ENCODE results near the gene FBXL17. TPM values are rescaled to one million over a fixed set of nuclear protein-coding genes. Genes with fewer than 3 reads are reported as not detected.

FBXL17 gene
- total RNA-seq, 2 donors from 2014 or later: 14.1 to 22.8 TPM

DNA sequence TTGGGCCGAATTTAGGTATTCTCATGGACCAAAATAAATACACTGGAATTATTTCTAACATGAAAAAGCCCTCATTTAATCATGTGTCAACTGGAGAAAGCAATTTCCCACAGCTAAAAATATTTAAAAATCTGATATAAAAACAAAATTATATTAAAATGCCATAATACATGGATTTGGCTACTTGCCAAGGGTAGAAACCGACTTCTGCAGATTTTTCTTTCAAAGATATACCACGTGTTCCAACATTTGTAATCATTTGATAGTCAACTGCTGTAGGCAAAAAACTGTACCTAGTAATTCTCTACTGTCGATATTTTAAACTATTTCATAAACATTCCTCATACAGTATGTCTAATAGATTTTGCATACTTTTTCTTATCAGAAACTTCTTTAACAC, 237.6 kb downstream of the FBXL17 start:
- DNase-seq: no peak
- no peak overlapping the region for H3K9ac ChIP-seq (ENCODE audit: low read depth in 2 of 2, low read length in 2 of 2)
- H3K4me1 ChIP-seq: no peaks in the 10 kb centered on the region
- H3K27me3 ChIP-seq: no peaks in the 10 kb centered on the region
- intact Hi-C loops (cut with DNase I): no loop called here
- no peak overlapping the region for H3K27ac ChIP-seq
- TF ChIP-seq, protein P1, sequence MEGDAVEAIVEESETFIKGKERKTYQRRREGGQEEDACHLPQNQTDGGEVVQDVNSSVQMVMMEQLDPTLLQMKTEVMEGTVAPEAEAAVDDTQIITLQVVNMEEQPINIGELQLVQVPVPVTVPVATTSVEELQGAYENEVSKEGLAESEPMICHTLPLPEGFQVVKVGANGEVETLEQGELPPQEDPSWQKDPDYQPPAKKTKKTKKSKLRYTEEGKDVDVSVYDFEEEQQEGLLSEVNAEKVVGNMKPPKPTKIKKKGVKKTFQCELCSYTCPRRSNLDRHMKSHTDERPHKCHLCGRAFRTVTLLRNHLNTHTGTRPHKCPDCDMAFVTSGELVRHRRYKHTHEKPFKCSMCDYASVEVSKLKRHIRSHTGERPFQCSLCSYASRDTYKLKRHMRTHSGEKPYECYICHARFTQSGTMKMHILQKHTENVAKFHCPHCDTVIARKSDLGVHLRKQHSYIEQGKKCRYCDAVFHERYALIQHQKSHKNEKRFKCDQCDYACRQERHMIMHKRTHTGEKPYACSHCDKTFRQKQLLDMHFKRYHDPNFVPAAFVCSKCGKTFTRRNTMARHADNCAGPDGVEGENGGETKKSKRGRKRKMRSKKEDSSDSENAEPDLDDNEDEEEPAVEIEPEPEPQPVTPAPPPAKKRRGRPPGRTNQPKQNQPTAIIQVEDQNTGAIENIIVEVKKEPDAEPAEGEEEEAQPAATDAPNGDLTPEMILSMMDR (IDR thresholded peaks at IDR 0.05): no peak
- H3K4me3 ChIP-seq: no peak overlapping the region
- no peaks in the 10 kb centered on the region for H3K36me3 ChIP-seq
- H3K9me3 ChIP-seq: no peaks in the 10 kb centered on the region

DNA sequence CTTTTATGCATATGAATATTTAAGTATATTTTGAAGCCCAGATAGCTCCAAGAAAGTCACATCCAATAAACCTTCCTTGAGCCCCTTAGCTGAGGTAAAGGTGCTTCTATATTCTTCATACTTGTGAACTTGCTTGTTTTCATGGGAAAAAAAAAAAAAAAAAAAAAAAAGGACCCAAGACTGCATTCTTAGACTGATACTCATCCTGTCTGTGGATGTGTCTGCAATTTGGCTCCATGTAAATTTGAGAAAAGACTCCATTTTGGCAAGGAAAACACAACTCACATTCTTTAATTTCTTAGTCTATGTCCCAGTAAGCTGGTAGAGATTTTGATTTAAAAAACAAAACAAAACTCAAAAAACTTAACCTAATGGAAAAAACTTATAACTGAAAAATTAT, 238.3 kb downstream of the FBXL17 start:
- no peaks in the 10 kb centered on the region for H3K9me3 ChIP-seq
- H3K9ac ChIP-seq (ENCODE audit: low read depth in 2 of 2, low read length in 2 of 2): no peak overlapping the region
- no peaks in the 10 kb centered on the region for H3K27me3 ChIP-seq
- H3K4me1 ChIP-seq: no peaks in the 10 kb centered on the region
- H3K36me3 ChIP-seq: no peaks in the 10 kb centered on the region
- TF ChIP-seq, protein P1 (IDR thresholded peaks at IDR 0.05): no peak
- no peak for DNase-seq
- intact Hi-C loops (cut with DNase I): no loop called here
- H3K4me3 ChIP-seq: no peak overlapping the region
- H3K27ac ChIP-seq: no peak overlapping the region

DNA sequence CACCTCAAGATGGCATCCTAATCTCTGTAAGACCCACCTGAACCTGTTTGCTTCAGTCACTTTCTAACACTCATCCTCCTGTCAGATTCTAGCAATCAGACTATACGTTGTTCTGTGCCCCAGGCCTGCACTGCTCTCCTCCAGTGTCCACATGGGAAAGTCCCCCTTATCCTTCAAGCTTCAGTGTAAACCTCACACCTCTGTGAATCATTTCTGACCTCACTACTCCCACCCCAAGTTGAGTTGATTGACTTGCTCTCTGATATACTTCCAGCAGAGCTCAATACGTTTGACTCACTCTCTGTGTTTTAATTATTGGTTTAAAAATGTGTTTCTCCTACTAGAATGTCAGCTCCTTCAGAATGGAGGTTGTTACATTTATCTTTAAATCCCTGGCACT, 240.2 kb downstream of the FBXL17 start:
- TF ChIP-seq, protein P1 (IDR thresholded peaks at IDR 0.05): no peak
- DNase-seq: no peak
- H3K27me3 ChIP-seq: no peaks in the 10 kb centered on the region
- H3K4me3 ChIP-seq: no peak overlapping the region
- no peaks in the 10 kb centered on the region for H3K36me3 ChIP-seq
- H3K9ac ChIP-seq (ENCODE audit: low read depth in 2 of 2, low read length in 2 of 2): no peak overlapping the region
- intact Hi-C loops (cut with DNase I): no loop called here
- H3K9me3 ChIP-seq: no peaks in the 10 kb centered on the region
- no peaks in the 10 kb centered on the region for H3K4me1 ChIP-seq
- H3K27ac ChIP-seq: no peak overlapping the region

DNA sequence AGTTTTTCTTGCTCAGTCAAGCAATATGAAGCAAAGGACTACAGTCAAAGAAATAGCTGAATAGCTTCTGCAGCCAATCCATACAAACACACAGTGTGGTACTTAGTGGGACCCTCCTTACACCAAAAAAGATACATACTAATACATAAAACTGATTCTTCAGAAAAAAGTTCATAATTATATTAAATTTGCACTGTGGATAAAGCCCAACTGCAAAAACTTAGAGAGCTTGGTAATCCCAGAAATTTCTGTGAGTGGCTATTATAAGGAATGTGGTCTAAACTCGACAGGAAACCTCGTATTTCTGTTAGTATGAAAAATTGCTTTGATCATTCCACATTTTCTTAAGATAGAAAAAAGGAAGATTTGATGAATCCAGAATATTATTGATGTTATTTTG, 245.4 kb downstream of the FBXL17 start:
- H3K36me3 ChIP-seq: no peaks in the 10 kb centered on the region
- intact Hi-C loops (cut with DNase I): no loop called here
- DNase-seq: no peak
- no peaks in the 10 kb centered on the region for H3K27me3 ChIP-seq
- H3K9ac ChIP-seq (ENCODE audit: low read depth in 2 of 2, low read length in 2 of 2): no peak overlapping the region
- H3K4me1 ChIP-seq: no peaks in the 10 kb centered on the region
- no peak overlapping the region for H3K27ac ChIP-seq
- H3K9me3 ChIP-seq: no peaks in the 10 kb centered on the region
- H3K4me3 ChIP-seq: no peak overlapping the region
- TF ChIP-seq, protein P1 (IDR thresholded peaks at IDR 0.05): no peak

DNA sequence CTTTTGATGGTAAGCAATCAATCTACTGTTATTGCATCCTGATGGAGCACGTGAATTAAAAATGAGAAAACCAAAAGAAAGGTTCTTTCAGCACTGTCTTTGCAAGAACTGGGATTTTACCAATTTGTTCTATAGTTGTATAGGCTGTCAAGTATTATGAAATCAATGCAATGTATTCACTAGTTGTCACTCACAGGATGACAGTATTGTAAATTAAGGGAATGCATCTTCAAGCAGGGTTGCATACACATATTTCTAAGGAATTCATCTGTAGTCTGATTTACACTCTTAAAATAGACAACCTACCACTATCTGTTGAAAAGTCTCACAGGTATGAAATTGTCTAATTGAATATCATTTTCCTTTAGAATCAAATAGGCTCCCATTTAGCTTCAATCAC, 252.8 kb downstream of the FBXL17 start:
- no peaks in the 10 kb centered on the region for H3K27me3 ChIP-seq
- TF ChIP-seq, protein P1 (IDR thresholded peaks at IDR 0.05): no peak
- DNase-seq: no peak
- no peak overlapping the region for H3K4me3 ChIP-seq
- intact Hi-C loops (cut with DNase I): no loop called here
- no peaks in the 10 kb centered on the region for H3K9me3 ChIP-seq
- H3K36me3 ChIP-seq: no peaks in the 10 kb centered on the region
- H3K4me1 ChIP-seq: no peaks in the 10 kb centered on the region
- no peak overlapping the region for H3K9ac ChIP-seq (ENCODE audit: low read depth in 2 of 2, low read length in 2 of 2)
- no peak overlapping the region for H3K27ac ChIP-seq
